Measurements from ENCODE around the gene NDRG4.

Gene NDRG4

DNA sequence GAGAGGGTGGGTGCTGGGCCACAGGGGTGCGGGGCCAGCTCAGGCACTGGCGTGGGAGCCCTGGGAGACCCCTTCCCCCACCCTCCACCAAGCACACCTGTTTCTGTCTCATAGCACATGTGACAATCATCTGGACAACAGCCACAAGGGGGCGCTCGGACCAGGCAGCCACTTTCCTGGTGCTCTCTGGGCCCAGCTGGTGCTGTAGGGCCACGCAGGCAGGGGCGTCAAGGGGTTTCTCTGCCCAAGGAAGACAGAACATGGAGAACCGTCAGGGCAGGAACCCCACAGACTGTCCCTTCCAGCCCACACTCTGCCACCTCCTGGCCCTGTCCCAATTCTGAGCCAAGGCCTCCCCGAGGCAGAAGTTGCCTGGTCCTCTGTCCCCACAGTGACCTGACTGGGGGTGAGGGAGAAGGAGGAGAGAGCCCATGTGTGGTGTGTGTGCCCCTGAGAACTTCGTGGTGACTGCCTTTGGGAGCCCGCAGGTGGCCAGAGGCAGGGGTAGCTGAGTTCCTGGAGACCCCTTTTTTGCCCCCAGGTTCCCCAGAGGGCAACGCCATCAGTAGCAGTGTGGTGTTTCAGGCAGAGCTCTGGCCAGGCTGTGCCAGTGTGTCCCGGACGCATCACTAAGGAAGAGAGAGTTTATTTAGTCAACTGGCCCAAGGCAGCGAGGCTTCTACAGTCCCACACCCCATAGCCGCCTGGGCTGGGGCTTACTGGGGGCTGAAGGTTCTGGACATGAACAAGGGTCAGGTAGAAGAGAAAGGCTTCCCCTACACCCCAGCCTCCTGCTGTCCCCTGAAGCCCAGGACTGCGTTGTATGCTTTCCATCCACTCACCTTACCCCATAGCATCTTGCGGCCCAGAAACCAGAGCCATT is 12.2 kb downstream of the NDRG4 start:
- DNase-seq: peak; percentile 36

DNA sequence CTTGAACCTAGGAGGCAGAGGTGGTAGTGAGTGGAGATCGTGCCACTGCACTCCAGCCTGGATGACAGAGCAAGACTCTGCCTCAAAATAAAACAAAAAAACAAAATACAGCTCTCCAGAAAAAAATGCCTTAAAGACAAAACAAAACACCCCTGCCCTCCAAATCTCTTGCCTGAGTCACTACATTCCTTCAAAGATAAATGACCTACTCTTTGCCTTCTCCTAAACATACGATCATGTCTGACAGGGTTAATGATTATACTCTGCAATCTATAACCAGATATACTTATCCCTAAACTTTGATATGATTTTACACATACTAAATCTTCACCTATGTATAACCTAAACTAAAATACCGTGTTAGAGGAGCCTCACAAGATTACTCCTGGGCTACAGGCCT is 13.9 kb downstream of the NDRG4 start:
- DNase-seq: no peak

DNA sequence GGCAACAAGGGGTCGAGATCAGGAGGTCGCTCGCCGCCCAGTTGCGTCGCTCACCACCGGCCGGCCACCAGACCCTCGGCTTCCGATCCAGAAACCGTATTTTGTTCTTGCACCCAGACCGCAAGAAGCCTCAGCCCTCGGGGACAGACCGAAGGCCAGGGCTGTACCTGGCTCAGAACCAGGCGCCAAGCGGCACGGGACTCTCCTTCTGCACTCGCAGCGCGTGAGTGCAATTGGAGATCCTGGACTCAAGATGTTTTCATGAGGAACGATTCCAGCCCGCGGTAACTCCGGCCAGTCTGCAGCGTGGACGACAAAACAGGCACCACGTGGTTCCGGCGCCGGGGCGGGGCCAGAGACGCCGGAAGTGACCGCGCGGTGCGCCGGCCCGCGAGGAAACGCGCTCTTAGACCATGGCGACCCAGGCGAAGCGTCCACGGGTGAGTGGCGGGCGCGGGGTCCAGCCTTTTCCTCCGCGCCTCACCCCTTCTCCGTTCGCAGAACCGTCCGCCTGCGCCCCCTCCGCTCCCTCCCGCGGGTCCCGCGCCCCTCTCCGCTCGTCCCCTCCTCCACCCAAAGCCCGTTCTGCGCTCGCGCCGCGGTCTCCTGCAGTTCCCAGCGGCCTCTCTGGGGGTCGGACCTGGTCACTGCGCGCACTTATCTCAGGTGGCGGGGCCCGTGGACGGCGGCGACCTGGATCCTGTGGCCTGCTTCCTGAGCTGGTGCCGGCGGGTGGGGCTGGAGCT is 15.4 kb downstream of the NDRG4 start, which contains the start of gene SETD6:
Gene SETD6 (plus strand): TSS at position 393 of the 746 bp plus-strand sequence. CDS start 21 bp downstream, at position 414.
- DNase-seq: peak; percentile 81

DNA sequence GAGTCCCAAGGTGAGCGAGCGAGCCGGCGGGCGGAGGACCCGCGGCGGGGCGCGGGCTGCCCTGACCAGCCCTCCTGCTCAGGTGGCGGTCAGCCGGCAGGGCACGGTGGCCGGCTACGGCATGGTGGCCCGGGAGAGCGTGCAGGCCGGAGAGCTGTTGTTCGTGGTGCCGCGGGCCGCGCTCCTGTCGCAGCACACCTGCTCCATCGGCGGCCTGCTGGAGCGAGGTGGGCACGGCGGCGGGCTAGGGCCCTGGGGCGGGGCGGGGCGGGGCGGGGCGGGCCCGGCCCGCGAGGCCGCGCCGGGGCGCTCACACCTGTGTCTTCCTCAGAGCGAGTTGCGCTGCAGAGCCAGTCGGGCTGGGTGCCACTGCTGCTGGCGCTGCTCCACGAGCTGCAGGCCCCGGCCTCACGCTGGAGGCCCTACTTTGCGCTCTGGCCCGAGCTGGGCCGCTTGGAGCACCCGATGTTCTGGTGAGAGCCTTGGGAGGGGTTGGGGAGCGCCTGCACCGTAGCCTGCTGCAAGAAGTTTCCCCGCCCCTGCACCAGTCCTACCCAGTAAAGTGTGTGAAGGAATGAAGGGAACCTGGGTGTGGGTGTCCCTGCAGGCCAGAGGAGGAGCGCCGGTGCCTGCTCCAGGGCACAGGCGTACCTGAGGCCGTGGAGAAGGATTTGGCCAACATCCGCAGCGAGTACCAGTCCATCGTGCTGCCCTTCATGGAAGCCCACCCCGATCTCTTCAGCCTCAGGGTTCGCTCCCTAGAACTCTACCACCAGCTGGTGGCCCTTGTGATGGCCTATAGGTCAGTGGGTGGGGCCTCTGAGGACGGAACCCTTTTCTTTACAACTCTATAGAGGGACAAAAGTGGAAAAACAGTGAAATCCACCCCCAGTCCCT is 16.2 kb downstream of the NDRG4 start:
- peak; percentile 5 for DNase-seq

DNA sequence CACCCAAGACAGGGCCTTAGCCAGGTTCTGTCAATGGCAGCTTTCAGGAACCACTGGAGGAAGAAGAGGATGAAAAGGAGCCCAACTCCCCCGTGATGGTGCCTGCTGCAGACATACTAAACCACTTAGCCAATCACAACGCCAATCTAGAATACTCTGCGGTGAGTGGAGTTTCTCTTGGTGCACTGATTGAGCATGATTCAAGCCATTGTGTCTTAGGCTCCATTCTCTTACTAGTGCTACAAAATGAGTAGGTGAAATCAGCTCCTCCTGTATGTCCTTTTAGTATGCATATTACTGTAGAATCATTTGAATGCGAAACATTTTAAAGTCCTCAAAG is 16.8 kb downstream of the NDRG4 start:
- peak; percentile 2 for DNase-seq

DNA sequence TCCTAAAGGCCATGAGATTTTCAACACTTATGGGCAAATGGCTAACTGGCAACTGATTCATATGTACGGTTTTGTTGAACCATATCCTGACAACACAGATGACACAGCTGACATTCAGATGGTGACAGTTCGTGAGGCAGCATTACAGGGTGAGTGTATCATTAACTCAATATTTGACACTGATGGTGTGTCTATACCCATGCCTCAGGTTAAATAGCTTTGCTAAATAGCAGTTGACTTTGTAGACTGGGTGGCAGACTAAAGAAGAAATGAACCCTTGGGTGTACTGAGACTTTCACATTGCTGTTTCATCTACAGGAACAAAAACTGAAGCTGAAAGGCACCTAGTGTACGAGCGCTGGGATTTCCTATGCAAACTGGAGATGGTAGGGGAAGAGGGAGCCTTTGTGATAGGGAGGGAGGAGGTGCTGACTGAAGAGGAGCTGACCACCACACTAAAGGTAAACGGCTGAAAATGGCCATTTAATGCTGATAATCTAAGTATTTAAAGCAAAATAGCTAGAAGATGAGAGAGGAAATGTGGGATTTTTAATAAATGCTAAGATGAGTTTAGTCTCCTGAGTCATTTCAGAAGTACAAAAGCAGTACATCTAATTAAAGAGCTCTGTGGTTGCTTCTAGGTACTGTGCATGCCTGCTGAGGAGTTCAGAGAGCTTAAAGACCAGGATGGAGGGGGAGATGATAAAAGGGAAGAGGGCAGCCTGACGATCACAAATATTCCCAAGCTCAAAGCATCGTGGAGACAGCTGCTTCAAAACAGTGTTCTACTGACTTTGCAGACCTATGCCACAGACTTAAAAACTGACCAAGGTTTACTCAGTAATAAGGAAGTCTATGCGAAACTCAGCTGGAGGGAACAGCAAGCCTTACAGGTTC is 18.4 kb downstream of the NDRG4 start:
- DNase-seq: peak; percentile 6

DNA sequence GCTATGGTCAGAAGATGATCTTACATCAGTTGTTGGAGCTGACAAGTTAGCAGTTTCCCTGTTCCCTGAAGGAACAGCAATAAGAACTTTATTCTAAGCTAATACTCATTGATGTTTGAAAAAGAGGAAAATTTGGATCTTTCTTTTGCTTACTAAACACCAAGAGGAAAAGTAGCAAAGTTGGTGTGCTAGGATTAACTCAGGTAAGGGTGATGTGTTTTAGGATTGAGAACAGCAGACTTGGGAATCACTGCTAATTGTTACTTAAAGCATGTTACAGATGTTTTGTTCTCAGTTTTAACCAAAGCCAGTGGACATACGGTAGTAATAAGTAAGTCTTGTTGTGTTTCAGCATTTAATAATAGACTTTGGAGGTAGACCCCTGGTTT is 19.0 kb downstream of the NDRG4 start:
- DNase-seq: no peak

DNA sequence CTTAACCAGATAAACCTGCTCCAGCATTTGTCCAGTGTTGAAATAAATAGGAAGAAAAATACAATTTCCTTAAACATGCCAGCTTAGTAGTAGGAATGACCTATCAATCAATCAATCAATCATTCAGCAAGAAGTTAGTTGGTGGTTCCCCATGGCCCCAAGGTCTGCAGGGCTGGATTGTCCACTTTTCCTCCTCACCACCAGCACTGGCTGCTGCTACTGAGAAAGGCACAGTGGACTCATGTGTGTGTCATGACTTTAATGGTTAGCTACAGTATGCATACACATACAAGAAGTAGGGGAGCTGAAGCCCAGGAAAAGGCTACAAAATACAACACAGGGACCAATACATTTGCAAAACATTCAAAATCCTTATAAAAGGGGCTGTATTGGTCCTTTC is 19.8 kb downstream of the NDRG4 start:
- no peak for DNase-seq

DNA sequence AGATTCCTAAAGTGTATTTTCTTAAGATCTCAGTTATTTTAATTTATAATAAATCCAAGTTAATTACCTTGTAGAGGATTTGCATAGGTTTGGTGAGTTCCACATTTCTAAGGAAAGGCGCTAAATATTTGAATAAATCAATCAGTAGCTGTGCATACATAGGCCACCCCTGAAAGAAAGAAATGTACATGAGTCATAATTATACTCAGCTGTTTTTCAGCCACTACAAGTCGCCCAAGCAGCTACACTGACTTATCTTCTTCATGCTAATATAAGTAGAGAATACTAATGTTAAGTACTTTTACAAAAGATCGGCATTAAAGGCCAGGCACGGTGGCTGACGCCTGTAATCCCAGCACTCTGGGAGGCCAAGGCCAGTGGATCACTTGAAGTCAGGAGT is 30.2 kb downstream of the NDRG4 start:
- no peak for DNase-seq

DNA sequence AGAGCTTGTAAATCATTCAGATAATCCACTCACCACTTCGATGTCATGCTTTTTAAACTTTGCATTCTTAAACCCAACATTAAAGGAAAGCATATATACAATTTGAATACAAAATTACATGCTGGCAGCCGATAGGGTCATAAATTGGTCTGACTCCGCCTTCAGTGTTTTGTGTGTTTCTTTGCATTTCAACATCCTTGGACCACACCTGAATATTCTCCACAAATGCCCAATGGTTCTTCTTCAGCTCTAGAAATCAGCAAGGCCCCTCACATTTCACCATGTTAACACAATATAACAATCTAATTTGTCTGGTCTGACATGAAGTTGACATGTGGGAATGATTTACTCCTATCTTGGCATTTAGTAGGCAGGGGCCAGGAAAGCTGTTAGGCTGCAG is 32.5 kb downstream of the NDRG4 start:
- no peak for DNase-seq

DNA sequence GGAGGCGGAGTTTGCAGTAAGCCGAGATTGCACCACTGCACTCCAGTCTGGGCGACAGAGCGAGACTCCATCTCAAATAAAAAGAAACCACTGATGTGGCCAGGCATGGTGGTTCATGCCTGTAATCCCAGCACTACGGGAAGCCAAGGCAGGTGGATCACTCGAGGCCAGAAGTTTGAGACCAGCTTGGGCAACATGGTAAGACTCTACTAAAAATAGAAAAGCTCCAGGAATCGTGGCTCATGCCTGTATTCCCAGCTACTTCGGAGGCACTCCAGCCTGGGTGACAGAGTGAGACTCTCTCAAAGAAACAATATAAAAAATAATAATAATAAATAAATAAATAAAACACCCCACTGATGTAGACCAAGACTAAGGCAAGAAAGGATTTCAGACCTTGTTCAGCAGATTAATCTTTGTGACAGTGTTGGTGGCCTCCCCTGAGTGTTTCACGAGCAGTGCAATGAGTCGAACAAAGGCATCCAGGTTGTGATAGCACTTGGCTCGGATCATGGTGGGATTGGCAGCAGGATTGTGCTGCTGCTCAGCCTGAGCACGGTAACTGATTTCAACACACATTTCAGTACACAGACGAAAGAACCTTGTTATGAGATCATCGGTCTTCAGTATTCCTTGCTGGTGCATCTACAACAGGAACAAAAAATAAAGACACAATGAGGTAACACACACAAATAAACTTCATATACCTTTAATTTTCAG is 34.0 kb downstream of the NDRG4 start:
- DNase-seq: no peak

DNA sequence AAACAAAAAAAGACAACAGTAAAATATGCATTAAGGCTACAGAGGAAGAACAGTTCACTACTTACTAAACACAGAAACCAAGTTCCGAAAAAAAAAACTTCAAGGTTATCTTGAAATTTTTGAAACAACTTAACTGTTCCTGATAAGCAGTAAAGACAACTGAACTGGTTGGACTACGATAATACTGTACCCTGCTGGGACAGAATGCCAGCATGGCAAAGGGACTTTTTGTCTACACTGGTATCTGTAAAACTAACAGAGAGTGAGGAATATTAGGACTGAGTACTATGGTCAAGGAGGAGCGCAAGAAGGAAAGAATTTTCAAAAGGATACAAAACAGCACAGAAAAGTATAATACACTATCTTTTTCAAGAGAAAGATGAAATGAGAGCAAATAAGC is 35.2 kb downstream of the NDRG4 start:
- DNase-seq: no peak

DNA sequence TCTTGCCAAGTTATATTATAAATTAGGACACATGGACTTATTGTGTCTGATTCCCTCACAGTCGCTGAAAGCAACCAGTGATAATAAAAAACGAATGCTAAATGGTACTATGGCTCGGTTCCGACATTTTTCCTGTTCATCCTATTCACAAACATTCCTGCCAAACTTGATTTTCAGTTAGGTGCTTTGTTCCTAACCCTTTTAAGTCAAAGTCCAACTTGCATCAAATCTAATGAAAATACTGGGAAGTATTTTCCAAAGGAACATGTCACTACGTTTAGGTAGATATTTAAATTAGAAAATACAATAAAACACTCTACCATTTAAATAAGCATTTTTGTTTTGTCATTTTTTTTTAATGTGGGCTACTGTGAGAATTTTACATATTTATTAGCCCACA is 36.3 kb downstream of the NDRG4 start:
- DNase-seq: no peak

DNA sequence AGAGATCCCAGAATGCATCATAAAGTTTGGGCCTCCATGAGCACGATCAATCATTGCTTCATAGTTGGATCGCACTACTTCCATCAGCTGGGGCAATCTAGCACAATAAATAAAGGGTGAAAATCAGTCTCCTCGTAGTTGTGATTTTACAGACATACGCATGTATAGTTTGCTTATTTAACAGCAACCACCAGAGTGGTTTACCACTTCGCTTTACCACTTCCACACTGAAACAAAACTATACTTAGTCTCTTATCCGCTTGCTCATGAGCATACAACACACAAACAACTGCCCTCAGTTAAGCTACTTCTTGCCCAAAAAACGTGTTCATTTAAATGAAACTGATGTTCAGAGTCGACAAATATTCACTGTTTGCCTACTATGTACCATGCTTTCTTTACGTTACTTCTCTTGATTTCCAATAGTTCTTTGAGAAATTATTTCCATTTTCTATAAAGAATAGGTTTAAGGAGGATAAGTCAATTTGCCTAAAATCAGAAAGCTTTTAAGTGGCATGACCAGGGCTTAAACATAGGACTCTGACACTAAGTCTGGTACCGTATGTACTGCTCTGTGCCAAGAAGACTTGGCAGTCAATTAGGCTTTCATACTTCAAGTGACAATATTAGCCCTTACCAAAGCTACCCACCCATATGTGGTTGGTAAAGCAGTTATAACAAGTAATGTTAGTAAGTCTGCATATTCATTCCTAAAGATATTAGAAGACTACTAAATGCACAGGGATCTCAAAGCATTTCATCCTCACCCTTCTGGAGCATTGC is 37.4 kb downstream of the NDRG4 start:
- peak; percentile 7 for DNase-seq

DNA sequence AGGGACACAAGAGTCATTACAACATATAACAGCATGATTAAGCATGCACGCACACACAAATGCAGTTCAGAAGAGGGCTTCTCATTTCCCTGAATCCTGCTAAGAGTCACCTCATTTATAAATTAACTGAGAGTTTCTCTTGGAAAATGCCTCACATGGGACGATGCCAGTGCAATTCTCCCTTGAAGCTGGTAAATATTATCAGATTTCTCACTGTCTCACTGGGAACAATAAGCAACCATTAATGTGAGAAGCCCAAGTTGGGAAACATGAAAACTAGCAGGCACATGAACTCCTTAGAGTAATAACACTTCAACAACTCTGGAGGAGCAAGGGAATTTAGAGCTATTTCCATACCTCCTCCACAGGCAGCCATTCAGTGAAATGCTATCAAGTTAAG is 41.8 kb downstream of the NDRG4 start:
- no peak for DNase-seq

DNA sequence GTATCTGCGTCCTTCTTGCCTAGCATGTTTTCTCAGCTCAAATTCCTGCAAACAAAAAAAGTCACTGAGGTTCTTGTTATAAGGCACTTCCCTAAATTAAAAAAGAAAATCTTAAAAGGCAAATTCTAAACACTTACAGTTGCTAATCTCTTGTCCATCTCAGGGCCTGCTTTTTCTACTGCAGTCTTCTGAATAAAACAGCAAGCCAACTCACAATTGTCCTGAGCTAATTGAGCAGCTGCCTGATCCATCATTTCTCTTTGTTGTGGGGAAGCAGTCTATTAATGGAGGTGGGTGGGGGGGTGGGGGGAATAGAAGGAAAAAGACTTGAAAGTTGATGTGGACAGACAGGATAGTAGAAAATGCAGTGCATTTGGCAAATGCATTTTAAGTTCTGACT is 42.3 kb downstream of the NDRG4 start:
- no peak for DNase-seq

DNA sequence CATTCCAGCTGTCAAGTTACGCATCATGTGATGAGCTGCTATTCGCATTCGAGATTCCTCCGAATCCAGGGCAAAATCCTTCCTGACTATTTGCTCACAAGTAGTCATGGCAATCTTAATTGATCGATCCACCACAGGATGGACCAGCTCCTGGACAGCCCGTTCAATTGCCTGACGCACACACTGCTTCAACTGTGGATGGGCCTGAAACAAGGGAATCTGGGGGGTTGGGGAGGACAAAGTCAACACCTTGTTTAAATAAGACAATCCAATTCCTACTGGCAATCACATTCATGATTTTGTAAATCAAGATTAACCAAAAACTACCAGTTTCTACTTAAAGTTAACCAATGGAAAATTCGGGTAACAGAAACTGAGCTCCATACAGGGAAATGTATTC is 43.7 kb downstream of the NDRG4 start:
- DNase-seq: no peak

DNA sequence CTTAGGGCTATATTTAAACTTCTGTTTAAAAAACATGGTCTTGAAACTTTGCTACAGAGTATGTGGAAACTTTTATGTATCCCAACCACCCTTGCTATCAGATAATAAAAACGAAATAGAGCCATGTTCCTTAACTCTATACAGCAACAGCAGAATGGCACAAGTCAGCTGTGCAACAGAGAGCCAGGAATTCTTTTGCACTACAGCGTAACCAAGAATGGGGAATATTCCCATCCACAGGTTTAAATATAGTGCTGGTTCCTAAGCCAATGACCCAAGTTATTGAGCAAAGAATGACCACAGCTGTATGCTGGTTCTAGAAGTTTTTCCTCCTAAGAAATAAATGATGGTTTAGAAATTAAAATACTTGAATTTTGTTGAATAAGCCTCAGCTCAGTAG is 48.4 kb downstream of the NDRG4 start:
- no peak for DNase-seq

DNA sequence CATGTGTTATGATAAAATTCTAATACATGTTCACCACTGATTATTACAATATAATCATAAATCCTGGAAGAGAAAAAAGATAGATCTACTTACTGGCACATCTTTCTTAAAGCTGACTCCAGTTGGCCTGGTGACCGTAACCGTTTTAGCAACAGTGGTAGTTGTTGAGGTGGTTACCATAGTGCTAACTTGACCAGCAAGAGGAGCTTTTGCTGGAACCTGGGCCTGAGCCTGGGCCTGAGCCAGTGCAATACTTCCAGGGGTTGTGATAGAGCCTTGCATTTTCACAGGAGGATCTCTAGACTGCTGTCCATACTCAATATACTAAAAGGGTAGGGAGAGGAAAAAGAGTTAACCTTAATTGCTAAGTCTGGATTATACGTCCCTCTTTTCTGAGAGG is 51.6 kb downstream of the NDRG4 start:
- DNase-seq: no peak

DNA sequence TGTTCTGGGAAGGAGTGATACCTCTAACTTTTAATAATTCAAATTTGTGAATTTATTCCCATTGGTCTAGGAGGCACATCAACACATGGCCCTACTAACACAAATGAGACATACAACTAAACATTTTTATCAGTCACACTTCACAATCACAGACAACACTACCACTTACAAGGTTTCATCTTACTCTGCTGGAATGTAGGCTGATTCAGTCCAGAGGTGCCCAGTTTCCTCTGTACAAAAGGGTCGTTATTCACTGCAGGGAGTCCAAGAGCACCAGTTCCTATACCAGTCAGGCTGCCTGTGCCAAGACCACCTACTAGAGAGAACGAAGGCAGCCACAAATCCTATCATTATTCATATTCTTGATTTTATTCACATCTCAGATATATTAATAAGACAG is 56.7 kb downstream of the NDRG4 start:
- no peak for DNase-seq

All from MV-4-11 (cell line).